ENCODE data around the gene MORN5.

- TF ChIP-seq CTCF (IDR thresholded peaks at IDR 0.05; ENCODE audit: poor library complexity, severe bottlenecking) (no peak), TAF1 (IDR thresholded peaks at IDR 0.05; ENCODE audit: low read depth) (no peak), REST (IDR thresholded peaks at IDR 0.05; ENCODE audit: borderline replicate concordance) (no peak), EZH2 (IDR thresholded peaks at IDR 0.05; ENCODE audit: borderline replicate concordance, insufficient read depth, low read length, poor library complexity, severe bottlenecking) (no peak), EP300 (conservative IDR thresholded peaks at IDR 0.05; ENCODE audit: poor library complexity, severe bottlenecking) (no peak), POLR2AphosphoS5 (IDR thresholded peaks at IDR 0.05) (no peak), MXI1 (conservative IDR thresholded peaks at IDR 0.05; ENCODE audit: poor library complexity, severe bottlenecking) (no peak), RAD21 (conservative IDR thresholded peaks at IDR 0.05) (no peak), SMC3 (conservative IDR thresholded peaks at IDR 0.05; ENCODE audit: poor library complexity) (no peak)
Observed at GRCh38 chr9:122195875-122196274, 36.2 kb downstream of the MORN5 start.

Measured in neural cell (in vitro differentiated cells).